Stimulated activated CD4-positive, alpha-beta T cell treated with anti-CD3 and anti-CD28 coated beads, Interleukin-15, amount 100 ng/mL, for 48 hours (primary cell): ENCODE data around the gene MYL12A.

ENCODE experiments used
- DNase-seq, 2 donors: peaks; one replicate each; pipeline ENCODE4 v3.0.0-alpha.2; 2020; ENCODE audit warnings: low read depth in 2 of 2

MYL12A gene

DNA sequence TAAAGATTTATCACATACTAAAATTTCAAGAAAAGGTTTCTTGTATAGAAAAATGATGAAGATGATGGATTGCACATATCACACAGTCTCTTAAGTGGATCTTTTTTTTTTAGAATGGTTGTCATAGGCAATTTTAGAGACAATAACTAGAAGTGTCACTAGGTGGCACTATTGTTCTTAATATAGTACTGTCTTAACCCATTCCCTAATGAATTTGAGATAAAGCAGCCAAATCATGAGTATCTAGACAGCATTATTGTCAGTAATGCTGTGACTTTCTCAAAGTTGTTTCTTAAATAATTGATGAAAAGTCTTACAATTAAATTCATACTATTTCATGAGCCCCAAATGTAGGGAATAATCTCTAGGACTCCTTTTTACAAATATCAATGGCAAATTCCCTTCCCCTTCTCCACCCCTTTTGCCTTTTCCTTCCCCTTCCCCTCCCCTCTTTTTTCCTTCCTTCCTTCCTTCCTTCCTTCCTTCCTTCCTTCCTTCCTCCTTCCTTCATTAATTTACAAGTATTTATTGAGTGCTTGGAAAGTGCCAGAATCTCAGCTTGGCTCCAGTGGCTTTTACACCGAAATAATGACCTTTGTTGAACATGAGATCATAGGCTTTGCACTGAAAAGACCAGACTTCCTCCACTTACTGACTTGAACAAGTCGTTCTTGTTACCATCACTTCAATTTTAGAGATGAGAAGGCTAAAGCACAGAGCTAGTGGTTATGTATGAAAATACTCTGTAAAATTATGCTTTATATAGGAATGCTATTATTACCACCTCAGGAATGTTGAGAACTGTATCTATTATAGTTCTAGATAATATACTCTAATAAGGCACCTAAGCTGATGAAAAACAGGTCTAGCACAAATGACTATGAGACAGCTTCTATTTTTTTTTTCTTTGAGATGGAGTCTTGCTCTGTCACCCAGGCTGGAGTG is 34.1 kb downstream of the MYL12A start:
- DNase-seq, result no peak

DNA sequence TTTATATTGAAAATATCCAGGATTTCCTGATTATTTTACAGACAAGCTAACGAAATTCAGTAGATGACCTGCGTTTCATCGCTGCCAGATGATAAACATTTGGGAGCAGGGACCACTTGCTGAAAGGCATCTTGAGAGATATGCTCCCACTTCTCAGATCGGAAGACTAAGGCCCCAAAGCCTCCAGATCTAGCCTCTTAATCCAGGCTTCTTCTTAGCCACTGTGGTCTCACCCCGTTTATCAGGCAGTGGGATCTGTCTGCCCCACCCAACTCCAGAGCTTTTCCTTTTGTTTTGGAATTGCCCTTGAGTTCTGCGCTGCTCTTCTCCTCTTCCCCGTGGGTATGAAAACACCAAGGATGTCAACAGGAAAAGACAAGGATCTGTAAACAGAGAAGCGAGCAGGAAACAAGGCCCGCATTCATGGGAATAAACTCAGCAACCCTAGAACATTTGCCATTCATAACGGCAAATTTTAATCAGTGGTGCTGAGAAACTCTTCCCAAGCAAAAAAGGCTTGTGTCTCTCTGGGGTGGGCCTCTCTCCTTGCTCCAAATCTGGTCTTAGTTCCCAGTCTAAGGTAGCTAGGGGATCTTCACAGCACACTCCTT is 35.8 kb downstream of the MYL12A start:
- no peak for DNase-seq

DNA sequence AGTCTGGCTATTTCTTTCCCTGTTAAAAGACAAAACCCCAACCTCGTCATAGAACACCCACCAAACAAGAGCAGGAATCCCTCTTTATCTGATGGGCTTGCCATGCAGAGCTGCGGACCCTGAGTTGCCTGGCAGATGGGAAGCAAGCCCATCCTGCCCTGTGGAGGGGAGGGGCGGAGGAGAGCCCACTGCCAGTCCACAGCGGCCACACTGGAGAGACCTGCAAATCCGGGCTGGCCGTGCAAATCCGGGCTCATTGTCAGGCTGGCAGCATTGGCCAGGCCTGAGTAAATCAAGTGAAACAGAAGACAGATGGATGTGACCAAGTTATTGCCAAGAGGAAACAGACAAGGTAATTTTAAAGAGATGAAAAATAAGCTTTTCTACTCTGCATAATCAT is 36.3 kb downstream of the MYL12A start:
- DNase-seq, result no peak

DNA sequence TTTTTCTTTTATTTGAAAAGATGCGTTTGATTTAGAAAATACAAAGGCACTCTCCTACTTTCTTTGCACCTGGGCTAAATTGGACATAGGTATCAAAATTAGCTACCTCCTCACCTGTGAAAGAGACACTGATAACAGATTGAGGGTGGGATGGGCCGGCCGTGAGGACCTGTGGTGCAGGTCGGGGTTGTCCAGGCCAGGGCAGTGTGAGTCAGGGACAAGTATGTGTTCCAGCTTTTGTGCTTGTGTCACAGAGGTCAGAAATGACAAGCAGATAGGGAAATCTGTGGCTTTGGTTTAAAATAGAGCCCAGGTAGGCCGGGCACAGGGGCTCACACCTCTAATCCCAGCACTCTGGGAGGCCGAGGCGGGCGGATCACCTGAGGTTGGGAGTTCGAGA is 36.9 kb downstream of the MYL12A start:
- DNase-seq, result no peak

DNA sequence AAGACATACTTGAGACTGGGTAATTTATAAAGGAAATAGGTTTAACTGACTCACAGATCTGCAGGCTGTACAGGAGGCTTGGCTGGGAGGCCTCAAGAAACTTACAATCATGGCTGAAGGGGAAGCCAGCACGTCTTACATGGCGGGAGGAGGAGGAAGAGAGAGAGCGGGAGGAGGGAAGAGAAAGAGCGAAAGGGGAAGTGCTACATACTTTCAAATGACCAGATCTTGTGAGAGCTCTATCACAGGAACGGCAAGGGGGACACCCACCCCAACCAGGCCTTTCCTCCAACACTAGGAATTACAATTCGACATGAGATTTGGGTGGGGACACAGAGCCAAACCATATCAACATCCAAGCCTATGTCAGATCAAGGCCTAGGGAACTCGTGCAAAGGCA is 38.6 kb downstream of the MYL12A start:
- DNase-seq, result no peak

DNA sequence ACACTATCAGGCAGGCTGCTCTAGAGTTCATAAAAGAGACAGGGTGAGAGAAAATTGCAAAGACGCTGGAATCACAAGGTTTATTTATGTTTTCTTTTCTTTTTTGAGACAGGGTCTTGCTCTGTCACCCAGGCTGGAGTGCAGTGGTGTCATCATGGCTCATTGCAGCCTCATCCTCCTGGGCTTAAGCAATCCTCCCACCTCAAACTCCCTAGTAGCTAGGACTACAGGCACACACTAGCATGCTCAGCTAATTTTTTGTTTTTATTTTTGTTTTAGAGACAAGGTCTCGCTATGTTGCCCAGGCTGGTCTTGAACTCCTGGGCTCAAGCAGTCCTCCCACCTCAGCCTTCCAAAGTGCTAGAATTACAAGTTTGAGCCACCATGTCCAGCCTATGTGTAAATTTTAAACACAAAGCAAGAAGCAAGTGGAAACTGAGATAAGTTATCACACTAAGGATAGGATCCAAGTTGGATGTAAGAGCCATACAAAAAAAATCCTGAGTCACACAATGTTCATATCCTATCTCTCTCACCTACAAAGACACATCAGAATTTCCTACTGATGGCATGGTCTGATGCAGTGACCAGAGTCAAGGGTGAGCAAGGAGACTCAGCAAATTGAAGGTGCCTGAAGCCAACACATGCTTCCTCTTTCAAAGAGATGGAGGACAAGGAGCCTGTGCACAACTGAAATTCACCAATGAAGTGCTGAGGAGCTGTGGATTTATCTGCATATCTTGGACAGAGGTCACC is 45.8 kb downstream of the MYL12A start:
- DNase-seq, result no peak

DNA sequence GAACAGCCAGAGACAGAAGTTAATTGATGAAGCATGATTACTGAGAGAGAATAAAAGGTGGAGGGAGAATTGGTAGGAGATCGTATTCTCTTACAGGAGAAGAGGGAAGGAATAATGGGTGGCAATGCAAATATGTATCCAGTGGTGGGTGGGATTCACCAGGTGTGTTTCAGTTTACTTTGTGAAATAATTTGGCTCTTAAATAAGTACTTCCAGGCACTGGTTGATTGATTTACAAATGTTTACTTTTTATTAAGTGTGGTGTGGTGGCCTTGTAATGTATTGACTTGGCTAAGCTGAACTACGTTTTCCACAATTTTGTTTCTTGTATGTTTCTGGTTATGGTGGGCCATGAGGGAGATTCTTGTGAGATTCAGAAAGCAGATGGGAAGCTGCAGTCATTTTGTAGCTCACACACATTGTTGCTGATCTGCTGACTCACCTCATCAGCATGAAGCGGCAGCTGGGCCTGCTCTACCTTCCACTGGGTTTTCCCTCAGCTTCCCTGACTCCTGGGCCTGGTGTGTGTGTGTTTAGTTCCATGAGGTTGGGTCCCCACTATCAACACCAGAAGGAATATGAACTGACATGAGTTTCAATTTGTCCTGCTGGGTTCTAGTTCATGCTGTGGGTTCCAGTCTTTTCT is 47.0 kb downstream of the MYL12A start:
- DNase-seq, result no peak

DNA sequence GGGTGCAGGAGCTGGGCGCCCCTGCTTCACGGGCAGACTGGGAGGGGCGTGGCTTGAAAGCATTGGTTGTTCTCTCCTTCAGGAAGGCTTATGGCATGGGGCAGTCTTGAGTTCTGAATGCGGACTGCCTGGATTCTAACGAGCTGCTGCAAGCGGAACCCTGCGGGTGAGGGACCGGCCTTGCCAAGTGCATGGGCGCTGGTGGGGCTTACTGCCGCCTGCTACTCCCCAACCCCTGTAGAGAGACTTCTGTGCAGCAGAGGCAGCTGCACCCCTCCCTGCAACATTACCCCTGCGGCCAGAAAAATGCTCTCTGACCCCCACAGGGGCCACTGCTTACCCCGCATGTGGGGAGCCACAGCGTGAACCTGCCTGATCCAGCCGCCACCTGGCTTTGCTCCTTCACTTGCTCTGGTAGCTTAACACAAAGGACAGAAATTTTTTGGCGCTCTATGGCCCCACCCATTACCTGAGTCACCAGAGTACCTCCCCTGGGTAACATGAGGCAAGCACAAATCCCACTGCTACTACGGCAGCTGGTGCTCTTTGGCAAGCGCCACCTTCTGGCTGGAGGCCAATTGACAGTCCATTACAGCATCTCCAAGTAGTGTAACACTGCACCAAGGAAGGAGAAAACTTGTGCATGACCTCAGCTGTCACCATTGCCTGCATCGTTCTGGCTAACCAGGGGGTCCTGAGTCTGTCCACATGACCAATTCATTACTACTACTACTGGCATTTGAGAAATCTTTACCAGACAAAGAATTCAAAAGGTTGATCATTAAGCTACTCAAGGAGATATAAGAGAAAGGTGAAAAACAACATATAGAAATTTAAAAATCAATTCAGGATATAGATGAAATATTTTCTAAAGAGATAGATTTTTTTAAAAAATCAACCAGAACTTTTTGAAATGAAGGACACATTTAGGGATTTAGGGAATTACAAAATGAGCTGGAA is 49.7 kb downstream of the MYL12A start:
- DNase-seq, result peak; percentile 89 to 92

DNA sequence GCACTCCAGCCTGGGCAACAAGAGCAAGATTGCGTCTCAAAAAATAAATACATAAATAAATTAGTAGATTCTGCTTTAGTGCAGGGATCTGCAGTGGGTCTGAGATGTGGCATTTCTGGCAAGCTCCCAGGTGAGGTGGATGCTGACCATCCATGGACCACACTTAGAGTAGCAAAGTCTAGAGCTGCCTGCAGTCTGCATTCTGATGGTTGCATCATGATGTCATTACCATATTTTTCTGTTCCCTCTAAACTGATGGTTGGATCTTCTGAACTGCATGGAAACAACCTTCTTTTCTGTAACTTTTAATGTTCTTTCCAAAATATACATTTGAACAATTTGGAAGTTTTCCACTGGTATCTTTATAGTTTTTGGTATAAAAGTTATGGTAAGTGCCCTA is 57.2 kb downstream of the MYL12A start:
- no peak for DNase-seq

DNA sequence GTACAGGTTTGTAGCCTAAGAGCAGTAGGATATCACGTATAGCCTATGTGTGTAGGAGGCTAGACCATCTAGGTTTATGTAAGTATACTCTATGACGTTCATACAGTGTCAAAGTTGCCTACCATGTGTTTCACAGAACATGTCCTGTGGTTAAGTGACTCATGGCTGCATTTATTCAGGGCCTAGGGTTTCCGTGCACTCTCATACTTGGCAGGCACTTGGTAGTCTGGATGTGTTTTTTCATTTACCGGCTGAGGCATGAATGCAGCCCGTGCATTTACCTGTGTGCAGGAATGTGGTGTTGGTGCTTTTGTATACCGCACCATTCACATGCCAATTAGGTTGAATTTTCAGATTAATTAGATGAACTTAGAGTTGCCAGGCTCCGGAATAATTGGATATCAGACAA is 57.8 kb downstream of the MYL12A start:
- peak; percentile 30 to 40 for DNase-seq
